Skeletal muscle satellite cell (primary cell): ENCODE measurements around the gene CRYL1. TPM values are rescaled to one million over a fixed set of nuclear protein-coding genes. Genes with fewer than 3 reads are reported as not detected.

Experiments
- H3K27me3 ChIP-seq: 2 replicates; pipeline ENCODE4 v1.7.0; 2013; ENCODE audit warnings: low read length; ENCODE audit not compliant: control insufficient read depth, insufficient read depth
- H3K36me3 ChIP-seq: 2 replicates; pipeline ENCODE4 v1.7.0; 2013; ENCODE audit warnings: mild to moderate bottlenecking, control low read depth, low read length; ENCODE audit not compliant: insufficient read depth
- H3K4me1 ChIP-seq: 2 replicates; pipeline ENCODE4 v1.7.0; 2013; ENCODE audit warnings: low read length; ENCODE audit not compliant: control insufficient read depth, insufficient read depth
- H3K4me2 ChIP-seq: 2 replicates; pipeline ENCODE4 v1.7.0; 2013; ENCODE audit warnings: mild to moderate bottlenecking, low read length
- H3K4me3 ChIP-seq: 2 replicates; pipeline ENCODE4 v1.7.0; 2013; ENCODE audit warnings: low read length
- H3K9ac ChIP-seq: 2 replicates; pipeline ENCODE4 v1.7.0; 2013; ENCODE audit warnings: mild to moderate bottlenecking, low read depth, low read length, moderate library complexity
- H3K9me3 ChIP-seq: replicated peaks from 2 replicates; pipeline ENCODE4 v1.7.0; 2013; ENCODE audit warnings: mild to moderate bottlenecking, control low read depth, low read length
- small RNA-seq: library from RNA; depleted of rRNA; stranded (forward); fragments of <200 nt; gene quantifications from one replicate; pipeline ENCODE3, GENCODE V24; 2012

The CRYL1 gene

GRCh38 chr13:20358022-20358421, 167.6 kb downstream of the CRYL1 start:
- Histone ChIP-seq H3K4me1 (peaks cover 15% of the 10 kb centered on the region), H3K4me3 (no peak overlapping the region), H3K27me3 (peaks cover 14% of the 10 kb centered on the region), H3K36me3 (no peaks in the 10 kb centered on the region), H3K4me2 (no peak overlapping the region), H3K9ac (no peak overlapping the region), H3K9me3 (no peaks in the 10 kb centered on the region)

GRCh38 chr13:20356444-20356843, 169.2 kb downstream of the CRYL1 start:
- H3K27me3 ChIP-seq: peaks cover 23% of the 10 kb centered on the region
- peaks cover 15% of the 10 kb centered on the region for H3K4me1 ChIP-seq
- no peaks in the 10 kb centered on the region for H3K9me3 ChIP-seq
- no peak overlapping the region for H3K4me2 ChIP-seq
- H3K4me3 ChIP-seq: no peak overlapping the region
- no peaks in the 10 kb centered on the region for H3K36me3 ChIP-seq
- no peak overlapping the region for H3K9ac ChIP-seq

- H3K4me1 ChIP-seq: peaks cover 8% of the 10 kb centered on the region
- H3K4me2 ChIP-seq: no peak overlapping the region
- no peak overlapping the region for H3K4me3 ChIP-seq
- H3K9ac ChIP-seq: no peak overlapping the region
- H3K27me3 ChIP-seq: peaks cover 23% of the 10 kb centered on the region
- H3K36me3 ChIP-seq: no peaks in the 10 kb centered on the region
- H3K9me3 ChIP-seq: no peaks in the 10 kb centered on the region
These were observed 170.9 kb downstream of the CRYL1 start for GRCh38 chr13:20354722-20355121.

GRCh38 chr13:20353973-20354372, 171.7 kb downstream of the CRYL1 start:
- Histone ChIP-seq H3K9ac (no peak overlapping the region), H3K4me3 (no peak overlapping the region), H3K36me3 (no peaks in the 10 kb centered on the region), H3K27me3 (peaks cover 23% of the 10 kb centered on the region), H3K4me2 (no peak overlapping the region), H3K9me3 (no peaks in the 10 kb centered on the region), H3K4me1 (peaks cover 4% of the 10 kb centered on the region)

Small RNA genes lying within 50 kb of the gene (small RNA-seq; reads per million reads assigned to genes)
- gene MIR4499: not detected
